IMR-90 (cell line): ENCODE data around the gene DNAH9. TPM values are rescaled to one million over a fixed set of nuclear protein-coding genes. Genes with fewer than 3 reads are reported as not detected.

ENCODE experiments used
- ATAC-seq: fragments of 200-7000 bp; cut with Tn5 transposase; 2 replicates; pipeline ENCODE4 v1.9.1; 2020; ENCODE audit warnings: low read depth, mild to moderate bottlenecking, moderate library complexity
- BruUV-seq: library from RNA; stranded (reverse); fragments of 400-500 nt; replicated peaks from 2 replicates; lab custom pipeline; 2021; lab: Mats Ljungman, UMichigan
- CTCF ChIA-PET: fragments of 300-600 bp; formaldehyde crosslinking; extraction: SDS; loops from one replicate; lab custom pipeline; 2021; ENCODE audit warnings: antibody characterized with exemption; lab: Yijun Ruan, JAX
- POLR2A ChIA-PET: fragments of 300-600 bp; sonication (Branson Sonifier 250); formaldehyde crosslinking; loops from one replicate; lab custom pipeline; 2022; ENCODE audit warnings: antibody characterized with exemption; ENCODE audit not compliant: unreplicated experiment; lab: Charles Lee
- DNase-seq: peaks from one replicate; pipeline ENCODE4 v3.0.0; 2013
- H2AFZ ChIP-seq: replicated peaks from 2 replicates; pipeline ENCODE3; 2013; ENCODE audit warnings: low read length, mild to moderate bottlenecking; ENCODE audit not compliant: poor library complexity
- H2AK5ac ChIP-seq: 2 replicates; pipeline ENCODE4 v1.6.1; 2013; ENCODE audit warnings: low read depth, low read length, inconsistent platforms
- H2AK9ac ChIP-seq: replicated peaks from 2 replicates; pipeline ENCODE3; 2013; ENCODE audit warnings: mild to moderate bottlenecking, low read depth, low read length, moderate library complexity; ENCODE audit not compliant: poor library complexity
- H2BK120ac ChIP-seq: 2 replicates; pipeline ENCODE4 v1.6.1; 2013; ENCODE audit warnings: low read depth, low read length, inconsistent platforms
- H2BK15ac ChIP-seq: 3 replicates; pipeline ENCODE4 v1.6.1; 2013; ENCODE audit warnings: low read depth, low read length, inconsistent platforms
- H2BK20ac ChIP-seq: 2 replicates; pipeline ENCODE4 v1.6.1; 2013; ENCODE audit warnings: low read depth, mild to moderate bottlenecking, inconsistent platforms, low read length, moderate library complexity
- H2BK5ac ChIP-seq: 2 replicates; pipeline ENCODE4 v1.6.1; 2013; ENCODE audit warnings: mild to moderate bottlenecking, low read depth, low read length, inconsistent platforms; ENCODE audit not compliant: poor library complexity, severe bottlenecking
- H3K14ac ChIP-seq: replicated peaks from 2 replicates; pipeline ENCODE4 v1.6.1; 2013; ENCODE audit warnings: low read depth, low read length, inconsistent platforms
- H3K18ac ChIP-seq: 2 replicates; pipeline ENCODE4 v1.6.1; 2013; ENCODE audit warnings: low read depth, low read length, control low read depth
- H3K23ac ChIP-seq: 2 replicates; pipeline ENCODE4 v1.6.1; 2013; ENCODE audit warnings: low read depth, low read length, inconsistent platforms
- H3K27ac ChIP-seq: 2 replicates; pipeline ENCODE4 v1.5.1; 2013; ENCODE audit warnings: mild to moderate bottlenecking, control low read depth, low read length; ENCODE audit not compliant: insufficient read depth
- H3K27me3 ChIP-seq: 2 replicates; pipeline ENCODE4 v1.6.1; 2013; ENCODE audit warnings: low read length; ENCODE audit not compliant: control insufficient read depth, insufficient read depth
- H3K36me3 ChIP-seq: 2 replicates; pipeline ENCODE4 v1.6.1; 2013; ENCODE audit warnings: low read length, mixed read lengths; ENCODE audit not compliant: control insufficient read depth, insufficient read depth
- H3K4ac ChIP-seq: 2 replicates; pipeline ENCODE4 v1.6.1; 2013; ENCODE audit warnings: low read depth, low read length, inconsistent platforms
- H3K4me1 ChIP-seq: 2 replicates; pipeline ENCODE4 v1.6.1; 2013; ENCODE audit warnings: low read length, mixed read lengths; ENCODE audit not compliant: control insufficient read depth, insufficient read depth
- H3K4me2 ChIP-seq: 2 replicates; pipeline ENCODE4 v1.6.1; 2013; ENCODE audit warnings: low read depth, mild to moderate bottlenecking, control low read depth, low read length, moderate library complexity
- H3K4me3 ChIP-seq: 2 replicates; pipeline ENCODE4 v1.5.1; 2013; ENCODE audit warnings: low read depth, mild to moderate bottlenecking, control low read depth, low read length, moderate library complexity; ENCODE audit not compliant: insufficient read depth
- H3K56ac ChIP-seq: 2 replicates; pipeline ENCODE4 v1.6.1; 2013; ENCODE audit warnings: low read length, inconsistent platforms; ENCODE audit not compliant: insufficient read depth; ENCODE audit errors: extremely low read depth
- H3K79me1 ChIP-seq, 2 experiments: 2 replicates each; pipeline ENCODE4 v1.6.1; 2013; ENCODE audit warnings: low read length in 2 of 2, inconsistent platforms in 1 of 2, low read depth in 1 of 2
- H3K9ac ChIP-seq: 2 replicates; pipeline ENCODE4 v1.6.1; 2013; ENCODE audit warnings: low read depth, low read length, control low read depth
- H3K9me1 ChIP-seq: 2 replicates; pipeline ENCODE4 v1.6.1; 2013; ENCODE audit warnings: low read length, inconsistent platforms; ENCODE audit not compliant: insufficient read depth
- H3K9me3 ChIP-seq: 2 replicates; pipeline ENCODE4 v1.6.1; 2013; ENCODE audit warnings: low read length; ENCODE audit not compliant: control insufficient read depth, insufficient read depth
- H4K20me1 ChIP-seq: 2 replicates; pipeline ENCODE4 v1.6.1; 2013; ENCODE audit warnings: low read length, inconsistent platforms; ENCODE audit not compliant: insufficient read depth
- H4K5ac ChIP-seq: 2 replicates; pipeline ENCODE4 v1.6.1; 2013; ENCODE audit warnings: mild to moderate bottlenecking, low read depth, low read length, control low read depth
- H4K8ac ChIP-seq, 2 experiments: 2 replicates each; pipeline ENCODE4 v1.6.1; 2013; ENCODE audit warnings: low read depth in 2 of 2, low read length in 2 of 2, control low read depth in 1 of 2, inconsistent platforms in 1 of 2
- H4K91ac ChIP-seq: 2 replicates; pipeline ENCODE4 v1.6.1; 2013; ENCODE audit warnings: low read depth, low read length, inconsistent platforms; ENCODE audit not compliant: insufficient read depth
- BHLHE40 ChIP-seq: fragments of 150-350 bp; IDR thresholded peaks from 2 replicates; pipeline ENCODE4 v1.6.1; 2016; ENCODE audit warnings: mild to moderate bottlenecking, low read depth, low read length
- CEBPB ChIP-seq: IDR thresholded peaks from 2 replicates; pipeline ENCODE4 v1.6.1; 2012; ENCODE audit warnings: low read depth, low read length, improper control_type of control experiment
- CHD1 ChIP-seq: IDR thresholded peaks from 2 replicates; pipeline ENCODE4 v1.6.1; 2012; ENCODE audit warnings: low read depth, low read length, improper control_type of control experiment
- FOS ChIP-seq: fragments of 150-350 bp; IDR thresholded peaks from 2 replicates; pipeline ENCODE4 v1.6.1; 2016; ENCODE audit warnings: low read depth, low read length
- MAFK ChIP-seq: IDR thresholded peaks from 2 replicates; pipeline ENCODE4 v1.6.1; 2012; ENCODE audit warnings: low read depth, low read length, improper control_type of control experiment
- MAZ ChIP-seq: IDR thresholded peaks from 2 replicates; pipeline ENCODE4 v1.6.1; 2012; ENCODE audit warnings: low read depth, mild to moderate bottlenecking, low read length, improper control_type of control experiment, moderate library complexity, borderline replicate concordance
- MXI1 ChIP-seq: IDR thresholded peaks from 2 replicates; pipeline ENCODE4 v1.6.1; 2012; ENCODE audit warnings: low read depth, mild to moderate bottlenecking, low read length, moderate library complexity, borderline replicate concordance
- NFE2L2 ChIP-seq: fragments of 150-350 bp; IDR thresholded peaks from 2 replicates; pipeline ENCODE4 v1.6.1; 2016; ENCODE audit warnings: low read depth, mild to moderate bottlenecking, low read length
- POLR2A ChIP-seq: IDR thresholded peaks from 2 replicates; pipeline ENCODE4 v1.6.1; 2012; ENCODE audit warnings: mild to moderate bottlenecking, low read depth, low read length
- RAD21 ChIP-seq: IDR thresholded peaks from 2 replicates; pipeline ENCODE4 v1.6.1; 2012; ENCODE audit warnings: low read length, improper control_type of control experiment
- RCOR1 ChIP-seq: IDR thresholded peaks from 2 replicates; pipeline ENCODE4 v1.6.1; 2012; ENCODE audit warnings: mild to moderate bottlenecking, low read length, improper control_type of control experiment; ENCODE audit not compliant: insufficient replicate concordance
- RFX5 ChIP-seq: IDR thresholded peaks from 2 replicates; pipeline ENCODE4 v1.8.0; 2012; ENCODE audit warnings: low read depth, mild to moderate bottlenecking, low read length, moderate library complexity
- SMC3 ChIP-seq: fragments of 150-350 bp; IDR thresholded peaks from 2 replicates; pipeline ENCODE4 v1.6.1; 2016; ENCODE audit warnings: low read depth, mild to moderate bottlenecking, antibody characterized with exemption, low read length, moderate library complexity
- WGBS, 2 experiments: methylation state at CpG; one replicate each; pipeline versions ENCODE4 v1.1.5 to v1.1.7; 2013; ENCODE audit warnings: missing lambda C conversion rate in 2 of 2; ENCODE audit not compliant: insufficient read length in 1 of 2; ENCODE audit errors: extremely low coverage in 2 of 2; 5-methylcytosine and 5-hydroxymethylcytosine counted together
- dilution Hi-C: fragments of 300-500 bp; cut with HindIII; formaldehyde crosslinking; loops from one replicate; pipeline ENCODE4 v1.14.3; 2018; ENCODE audit warnings: low sequenced_read_pairs; ENCODE audit not compliant: unreplicated experiment
- in situ Hi-C: fragments of 300-500 bp; cut with MboI; formaldehyde crosslinking; loops from 3 replicates; pipeline ENCODE4 v1.14.3; 2019; ENCODE audit warnings: low sequenced_read_pairs, inconsistent platforms, mixed read lengths
- intact Hi-C: fragments of 100-400 bp; cut with micrococcal nuclease; formaldehyde crosslinking; loops from 2 replicates; pipeline ENCODE4 v1.10.0; 2022
- polyA plus RNA-seq, 3 experiments: library from polyadenylated mRNA; depleted of rRNA; stranded (reverse); fragments of >200 nt; gene quantifications; 2 replicates each; pipeline ENCODE4 v1.2.3, GENCODE V29; 2012; ENCODE audit warnings: low replicate concordance in 1 of 3
- total RNA-seq: library from RNA; depleted of rRNA; stranded (reverse); fragments of >200 nt; gene quantifications from 2 replicates; pipeline ENCODE4 v1.2.3, GENCODE V29; 2012
- TF ChIP-seq, protein P1 (sequence below): fragments of 150-350 bp; IDR thresholded peaks from 2 replicates; pipeline ENCODE4 v1.6.1; 2016; ENCODE audit warnings: low read depth, mild to moderate bottlenecking, low read length, moderate library complexity, borderline replicate concordance
- TF ChIP-seq, protein P2 (sequence below): fragments of 150-350 bp; IDR thresholded peaks from 2 replicates; pipeline ENCODE4 v1.6.1; 2017; ENCODE audit warnings: mild to moderate bottlenecking, antibody characterized with exemption, low read length, low read depth
- TF ChIP-seq, protein P3 (sequence below): conservative IDR thresholded peaks from 2 replicates; pipeline ENCODE4 v1.5.1; 2012; ENCODE audit warnings: mild to moderate bottlenecking, low read depth, low read length, improper control_type of control experiment

Gene DNAH9
- total and polyA plus RNA-seq, 2 of the 4 experiments (the other 2 are of a cell fraction): not detected

- H3K36me3 ChIP-seq: no peaks in the 10 kb centered on the region
- ChIA-PET POLR2A (no interaction called here), CTCF (no interaction called here)
- in situ Hi-C loops (no loop called here), dilution Hi-C loops (no loop called here), intact Hi-C loops (no loop called here)
- no peak overlapping the region for H3K56ac ChIP-seq
- BruUV-seq: no TSS peak
- H3K4ac ChIP-seq: no peak overlapping the region
- 60% methylated on average over 1 of the region's 11 CpGs; no CpG with 5 or more reads in 1 of the 2 experiments for WGBS, 2 experiments
- H3K27me3 ChIP-seq: no peaks in the 10 kb centered on the region
- H4K5ac ChIP-seq: no peak overlapping the region
- TF ChIP-seq CHD1 (no peak), BHLHE40 (no peak), POLR2A (no peak), MXI1 (no peak), CEBPB (no peak), RCOR1 (no peak), FOS (no peak), RFX5 (no peak), SMC3 (no peak), RAD21 (no peak), NFE2L2 (no peak), MAFK (no peak), MAZ (no peak)
- TF ChIP-seq, protein P1, sequence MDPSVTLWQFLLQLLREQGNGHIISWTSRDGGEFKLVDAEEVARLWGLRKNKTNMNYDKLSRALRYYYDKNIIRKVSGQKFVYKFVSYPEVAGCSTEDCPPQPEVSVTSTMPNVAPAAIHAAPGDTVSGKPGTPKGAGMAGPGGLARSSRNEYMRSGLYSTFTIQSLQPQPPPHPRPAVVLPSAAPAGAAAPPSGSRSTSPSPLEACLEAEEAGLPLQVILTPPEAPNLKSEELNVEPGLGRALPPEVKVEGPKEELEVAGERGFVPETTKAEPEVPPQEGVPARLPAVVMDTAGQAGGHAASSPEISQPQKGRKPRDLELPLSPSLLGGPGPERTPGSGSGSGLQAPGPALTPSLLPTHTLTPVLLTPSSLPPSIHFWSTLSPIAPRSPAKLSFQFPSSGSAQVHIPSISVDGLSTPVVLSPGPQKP: no peak
- TF ChIP-seq, protein P2, sequence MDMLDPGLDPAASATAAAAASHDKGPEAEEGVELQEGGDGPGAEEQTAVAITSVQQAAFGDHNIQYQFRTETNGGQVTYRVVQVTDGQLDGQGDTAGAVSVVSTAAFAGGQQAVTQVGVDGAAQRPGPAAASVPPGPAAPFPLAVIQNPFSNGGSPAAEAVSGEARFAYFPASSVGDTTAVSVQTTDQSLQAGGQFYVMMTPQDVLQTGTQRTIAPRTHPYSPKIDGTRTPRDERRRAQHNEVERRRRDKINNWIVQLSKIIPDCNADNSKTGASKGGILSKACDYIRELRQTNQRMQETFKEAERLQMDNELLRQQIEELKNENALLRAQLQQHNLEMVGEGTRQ: no peak
- TF ChIP-seq, protein P3, sequence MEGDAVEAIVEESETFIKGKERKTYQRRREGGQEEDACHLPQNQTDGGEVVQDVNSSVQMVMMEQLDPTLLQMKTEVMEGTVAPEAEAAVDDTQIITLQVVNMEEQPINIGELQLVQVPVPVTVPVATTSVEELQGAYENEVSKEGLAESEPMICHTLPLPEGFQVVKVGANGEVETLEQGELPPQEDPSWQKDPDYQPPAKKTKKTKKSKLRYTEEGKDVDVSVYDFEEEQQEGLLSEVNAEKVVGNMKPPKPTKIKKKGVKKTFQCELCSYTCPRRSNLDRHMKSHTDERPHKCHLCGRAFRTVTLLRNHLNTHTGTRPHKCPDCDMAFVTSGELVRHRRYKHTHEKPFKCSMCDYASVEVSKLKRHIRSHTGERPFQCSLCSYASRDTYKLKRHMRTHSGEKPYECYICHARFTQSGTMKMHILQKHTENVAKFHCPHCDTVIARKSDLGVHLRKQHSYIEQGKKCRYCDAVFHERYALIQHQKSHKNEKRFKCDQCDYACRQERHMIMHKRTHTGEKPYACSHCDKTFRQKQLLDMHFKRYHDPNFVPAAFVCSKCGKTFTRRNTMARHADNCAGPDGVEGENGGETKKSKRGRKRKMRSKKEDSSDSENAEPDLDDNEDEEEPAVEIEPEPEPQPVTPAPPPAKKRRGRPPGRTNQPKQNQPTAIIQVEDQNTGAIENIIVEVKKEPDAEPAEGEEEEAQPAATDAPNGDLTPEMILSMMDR: no peak
- H2AK5ac ChIP-seq: no peak overlapping the region
- no peak overlapping the region for H3K27ac ChIP-seq
- H3K4me3 ChIP-seq: no peak overlapping the region
- peaks cover 26% of the 10 kb centered on the region for H3K9me3 ChIP-seq
- no peaks in the 10 kb centered on the region for H3K79me1 ChIP-seq
- H3K14ac ChIP-seq: no peak overlapping the region
- H3K18ac ChIP-seq: no peak overlapping the region
- no peak overlapping the region for H2BK15ac ChIP-seq
- H2BK20ac ChIP-seq: no peak overlapping the region
- H4K91ac ChIP-seq: no peak overlapping the region
- no peak overlapping the region for H3K9ac ChIP-seq
- no peak overlapping the region for H2AFZ ChIP-seq
- no peaks in the 10 kb centered on the region for H4K20me1 ChIP-seq
- no peak overlapping the region for H2BK5ac ChIP-seq
- no peak for ATAC-seq
- H2AK9ac ChIP-seq: no peak overlapping the region
- no peak for DNase-seq
- no peaks in the 10 kb centered on the region for H3K4me1 ChIP-seq
- no peak overlapping the region for H4K8ac ChIP-seq
- H3K9me1 ChIP-seq: no peaks in the 10 kb centered on the region
- H3K4me2 ChIP-seq: no peak overlapping the region
- no peak overlapping the region for H3K23ac ChIP-seq
- no peak overlapping the region for H2BK120ac ChIP-seq
These were observed 120.9 kb downstream of the DNAH9 start for GRCh38 chr17:11719203-11719602.
